IMR-90 (cell line): Measurements from ENCODE around the gene STON2. TPM values are rescaled to one million over a fixed set of nuclear protein-coding genes. Genes with fewer than 3 reads are reported as not detected.

Experiments used
- ATAC-seq: fragments of 200-7000 bp; cut with Tn5 transposase; 2 replicates; pipeline ENCODE4 v1.9.1; 2020; ENCODE audit warnings: low read depth, mild to moderate bottlenecking, moderate library complexity
- BruUV-seq: library from RNA; stranded (reverse); fragments of 400-500 nt; replicated peaks from 2 replicates; lab custom pipeline; 2021; lab: Mats Ljungman, UMichigan
- CTCF ChIA-PET: fragments of 300-600 bp; formaldehyde crosslinking; extraction: SDS; loops from one replicate; lab custom pipeline; 2021; ENCODE audit warnings: antibody characterized with exemption; lab: Yijun Ruan, JAX
- POLR2A ChIA-PET: fragments of 300-600 bp; sonication (Branson Sonifier 250); formaldehyde crosslinking; loops from one replicate; lab custom pipeline; 2022; ENCODE audit warnings: antibody characterized with exemption; ENCODE audit not compliant: unreplicated experiment; lab: Charles Lee
- DNase-seq: peaks from one replicate; pipeline ENCODE4 v3.0.0; 2013
- H2AFZ ChIP-seq: replicated peaks from 2 replicates; pipeline ENCODE3; 2013; ENCODE audit warnings: low read length, mild to moderate bottlenecking; ENCODE audit not compliant: poor library complexity
- H2AK5ac ChIP-seq: 2 replicates; pipeline ENCODE4 v1.6.1; 2013; ENCODE audit warnings: low read depth, low read length, inconsistent platforms
- H2AK9ac ChIP-seq: replicated peaks from 2 replicates; pipeline ENCODE3; 2013; ENCODE audit warnings: mild to moderate bottlenecking, low read depth, low read length, moderate library complexity; ENCODE audit not compliant: poor library complexity
- H2BK120ac ChIP-seq: 2 replicates; pipeline ENCODE4 v1.6.1; 2013; ENCODE audit warnings: low read depth, low read length, inconsistent platforms
- H2BK15ac ChIP-seq: 3 replicates; pipeline ENCODE4 v1.6.1; 2013; ENCODE audit warnings: low read depth, low read length, inconsistent platforms
- H2BK20ac ChIP-seq: 2 replicates; pipeline ENCODE4 v1.6.1; 2013; ENCODE audit warnings: low read depth, mild to moderate bottlenecking, inconsistent platforms, low read length, moderate library complexity
- H2BK5ac ChIP-seq: 2 replicates; pipeline ENCODE4 v1.6.1; 2013; ENCODE audit warnings: mild to moderate bottlenecking, low read depth, low read length, inconsistent platforms; ENCODE audit not compliant: poor library complexity, severe bottlenecking
- H3K14ac ChIP-seq: replicated peaks from 2 replicates; pipeline ENCODE4 v1.6.1; 2013; ENCODE audit warnings: low read depth, low read length, inconsistent platforms
- H3K18ac ChIP-seq: 2 replicates; pipeline ENCODE4 v1.6.1; 2013; ENCODE audit warnings: low read depth, low read length, control low read depth
- H3K23ac ChIP-seq: 2 replicates; pipeline ENCODE4 v1.6.1; 2013; ENCODE audit warnings: low read depth, low read length, inconsistent platforms
- H3K27ac ChIP-seq: 2 replicates; pipeline ENCODE4 v1.5.1; 2013; ENCODE audit warnings: mild to moderate bottlenecking, control low read depth, low read length; ENCODE audit not compliant: insufficient read depth
- H3K27me3 ChIP-seq: 2 replicates; pipeline ENCODE4 v1.6.1; 2013; ENCODE audit warnings: low read length; ENCODE audit not compliant: control insufficient read depth, insufficient read depth
- H3K36me3 ChIP-seq: 2 replicates; pipeline ENCODE4 v1.6.1; 2013; ENCODE audit warnings: low read length, mixed read lengths; ENCODE audit not compliant: control insufficient read depth, insufficient read depth
- H3K4ac ChIP-seq: 2 replicates; pipeline ENCODE4 v1.6.1; 2013; ENCODE audit warnings: low read depth, low read length, inconsistent platforms
- H3K4me1 ChIP-seq: 2 replicates; pipeline ENCODE4 v1.6.1; 2013; ENCODE audit warnings: low read length, mixed read lengths; ENCODE audit not compliant: control insufficient read depth, insufficient read depth
- H3K4me2 ChIP-seq: 2 replicates; pipeline ENCODE4 v1.6.1; 2013; ENCODE audit warnings: low read depth, mild to moderate bottlenecking, control low read depth, low read length, moderate library complexity
- H3K4me3 ChIP-seq: 2 replicates; pipeline ENCODE4 v1.5.1; 2013; ENCODE audit warnings: low read depth, mild to moderate bottlenecking, control low read depth, low read length, moderate library complexity; ENCODE audit not compliant: insufficient read depth
- H3K56ac ChIP-seq: 2 replicates; pipeline ENCODE4 v1.6.1; 2013; ENCODE audit warnings: low read length, inconsistent platforms; ENCODE audit not compliant: insufficient read depth; ENCODE audit errors: extremely low read depth
- H3K79me1 ChIP-seq, 2 experiments: 2 replicates each; pipeline ENCODE4 v1.6.1; 2013; ENCODE audit warnings: low read length in 2 of 2, inconsistent platforms in 1 of 2, low read depth in 1 of 2
- H3K9ac ChIP-seq: 2 replicates; pipeline ENCODE4 v1.6.1; 2013; ENCODE audit warnings: low read depth, low read length, control low read depth
- H3K9me1 ChIP-seq: 2 replicates; pipeline ENCODE4 v1.6.1; 2013; ENCODE audit warnings: low read length, inconsistent platforms; ENCODE audit not compliant: insufficient read depth
- H3K9me3 ChIP-seq: 2 replicates; pipeline ENCODE4 v1.6.1; 2013; ENCODE audit warnings: low read length; ENCODE audit not compliant: control insufficient read depth, insufficient read depth
- H4K20me1 ChIP-seq: 2 replicates; pipeline ENCODE4 v1.6.1; 2013; ENCODE audit warnings: low read length, inconsistent platforms; ENCODE audit not compliant: insufficient read depth
- H4K5ac ChIP-seq: 2 replicates; pipeline ENCODE4 v1.6.1; 2013; ENCODE audit warnings: mild to moderate bottlenecking, low read depth, low read length, control low read depth
- H4K8ac ChIP-seq, 2 experiments: 2 replicates each; pipeline ENCODE4 v1.6.1; 2013; ENCODE audit warnings: low read depth in 2 of 2, low read length in 2 of 2, control low read depth in 1 of 2, inconsistent platforms in 1 of 2
- H4K91ac ChIP-seq: 2 replicates; pipeline ENCODE4 v1.6.1; 2013; ENCODE audit warnings: low read depth, low read length, inconsistent platforms; ENCODE audit not compliant: insufficient read depth
- CHD1 ChIP-seq: IDR thresholded peaks from 2 replicates; pipeline ENCODE4 v1.6.1; 2012; ENCODE audit warnings: low read depth, low read length, improper control_type of control experiment
- ELK1 ChIP-seq: fragments of 150-350 bp; IDR thresholded peaks from 2 replicates; pipeline ENCODE4 v1.6.1; 2016; ENCODE audit warnings: low read depth, mild to moderate bottlenecking, low read length, moderate library complexity, borderline replicate concordance
- FOS ChIP-seq: fragments of 150-350 bp; IDR thresholded peaks from 2 replicates; pipeline ENCODE4 v1.6.1; 2016; ENCODE audit warnings: low read depth, low read length
- MAZ ChIP-seq: IDR thresholded peaks from 2 replicates; pipeline ENCODE4 v1.6.1; 2012; ENCODE audit warnings: low read depth, mild to moderate bottlenecking, low read length, improper control_type of control experiment, moderate library complexity, borderline replicate concordance
- NFE2L2 ChIP-seq: fragments of 150-350 bp; IDR thresholded peaks from 2 replicates; pipeline ENCODE4 v1.6.1; 2016; ENCODE audit warnings: low read depth, mild to moderate bottlenecking, low read length
- RAD21 ChIP-seq: IDR thresholded peaks from 2 replicates; pipeline ENCODE4 v1.6.1; 2012; ENCODE audit warnings: low read length, improper control_type of control experiment
- RCOR1 ChIP-seq: IDR thresholded peaks from 2 replicates; pipeline ENCODE4 v1.6.1; 2012; ENCODE audit warnings: mild to moderate bottlenecking, low read length, improper control_type of control experiment; ENCODE audit not compliant: insufficient replicate concordance
- RFX5 ChIP-seq: IDR thresholded peaks from 2 replicates; pipeline ENCODE4 v1.8.0; 2012; ENCODE audit warnings: low read depth, mild to moderate bottlenecking, low read length, moderate library complexity
- SMC3 ChIP-seq: fragments of 150-350 bp; IDR thresholded peaks from 2 replicates; pipeline ENCODE4 v1.6.1; 2016; ENCODE audit warnings: low read depth, mild to moderate bottlenecking, antibody characterized with exemption, low read length, moderate library complexity
- WGBS, 2 experiments: methylation state at CpG; one replicate each; pipeline versions ENCODE4 v1.1.5 to v1.1.7; 2013; ENCODE audit warnings: missing lambda C conversion rate in 2 of 2; ENCODE audit not compliant: insufficient read length in 1 of 2; ENCODE audit errors: extremely low coverage in 2 of 2; 5-methylcytosine and 5-hydroxymethylcytosine counted together
- dilution Hi-C: fragments of 300-500 bp; cut with HindIII; formaldehyde crosslinking; loops from one replicate; pipeline ENCODE4 v1.14.3; 2018; ENCODE audit warnings: low sequenced_read_pairs; ENCODE audit not compliant: unreplicated experiment
- in situ Hi-C: fragments of 300-500 bp; cut with MboI; formaldehyde crosslinking; loops from 3 replicates; pipeline ENCODE4 v1.14.3; 2019; ENCODE audit warnings: low sequenced_read_pairs, inconsistent platforms, mixed read lengths
- intact Hi-C: fragments of 100-400 bp; cut with micrococcal nuclease; formaldehyde crosslinking; loops from 2 replicates; pipeline ENCODE4 v1.10.0; 2022
- polyA plus RNA-seq, 3 experiments: library from polyadenylated mRNA; depleted of rRNA; stranded (reverse); fragments of >200 nt; gene quantifications; 2 replicates each; pipeline ENCODE4 v1.2.3, GENCODE V29; 2012; ENCODE audit warnings: low replicate concordance in 1 of 3
- total RNA-seq: library from RNA; depleted of rRNA; stranded (reverse); fragments of >200 nt; gene quantifications from 2 replicates; pipeline ENCODE4 v1.2.3, GENCODE V29; 2012

The STON2 gene
- total and polyA plus RNA-seq, 2 of the 4 experiments (the other 2 are of a cell fraction) = not detected

GRCh38 chr14:81301371-81301770, 98.8 kb downstream of the STON2 start:
- H3K9ac ChIP-seq = no peak overlapping the region
- ChIA-PET CTCF (no interaction called here), POLR2A (no interaction called here)
- dilution Hi-C loops (no loop called here), in situ Hi-C loops (no loop called here), intact Hi-C loops (no loop called here)
- no peak overlapping the region for H3K4me2 ChIP-seq
- no peak overlapping the region for H3K56ac ChIP-seq
- H3K9me3 ChIP-seq = no peaks in the 10 kb centered on the region
- H4K20me1 ChIP-seq = no peaks in the 10 kb centered on the region
- no peak overlapping the region for H2AK5ac ChIP-seq
- H3K79me1 ChIP-seq = no peaks in the 10 kb centered on the region
- H2AFZ ChIP-seq = no peak overlapping the region
- H4K5ac ChIP-seq = no peak overlapping the region
- no peak for TF ChIP-seq FOS
- no peak for TF ChIP-seq CHD1
- TF ChIP-seq RCOR1 = no peak
- no peak for TF ChIP-seq RAD21
- TF ChIP-seq SMC3 = no peak
- TF ChIP-seq NFE2L2 = no peak
- no peak for TF ChIP-seq RFX5
- TF ChIP-seq ELK1 = no peak
- TF ChIP-seq MAZ = no peak
- H2BK120ac ChIP-seq = no peak overlapping the region
- H2BK15ac ChIP-seq = no peak overlapping the region
- no peak overlapping the region for H3K23ac ChIP-seq
- no peaks in the 10 kb centered on the region for H3K9me1 ChIP-seq
- no peak for DNase-seq
- no peaks in the 10 kb centered on the region for H3K36me3 ChIP-seq
- H3K14ac ChIP-seq = no peak overlapping the region
- no peak overlapping the region for H4K8ac ChIP-seq
- no peaks in the 10 kb centered on the region for H3K4me1 ChIP-seq
- no peak overlapping the region for H3K4ac ChIP-seq
- ATAC-seq = no peak
- no peak overlapping the region for H2BK20ac ChIP-seq
- H4K91ac ChIP-seq = no peak overlapping the region
- H3K18ac ChIP-seq = no peak overlapping the region
- no peak overlapping the region for H3K4me3 ChIP-seq
- H3K27me3 ChIP-seq = no peaks in the 10 kb centered on the region
- H2BK5ac ChIP-seq = no peak overlapping the region
- no peak overlapping the region for H3K27ac ChIP-seq
- no CpG with 5 or more reads among the region's 1 CpG for WGBS, 2 experiments
- BruUV-seq = no TSS peak
- no peak overlapping the region for H2AK9ac ChIP-seq
